AG10803 (cell line): ENCODE data around the gene ASB4.

Source experiments
- DNase-seq: peaks from one replicate; pipeline ENCODE4 v3.0.0; 2010; ENCODE audit warnings: low read depth
- H3K4me3 ChIP-seq: 2 replicates; pipeline ENCODE4 v1.5.1; 2011; ENCODE audit warnings: mild to moderate bottlenecking, low read length, control low read depth
- TF ChIP-seq, protein P1 (sequence below): conservative IDR thresholded peaks from 2 replicates; pipeline ENCODE4 v1.5.1; 2011; ENCODE audit warnings: mild to moderate bottlenecking, low read length, control low read depth, inconsistent platforms

Gene ASB4

GRCh38 chr7:95556777-95557176, 71.0 kb downstream of the ASB4 start:
- H3K4me3 ChIP-seq = no peak overlapping the region
- DNase-seq = no peak
- TF ChIP-seq, protein P1, sequence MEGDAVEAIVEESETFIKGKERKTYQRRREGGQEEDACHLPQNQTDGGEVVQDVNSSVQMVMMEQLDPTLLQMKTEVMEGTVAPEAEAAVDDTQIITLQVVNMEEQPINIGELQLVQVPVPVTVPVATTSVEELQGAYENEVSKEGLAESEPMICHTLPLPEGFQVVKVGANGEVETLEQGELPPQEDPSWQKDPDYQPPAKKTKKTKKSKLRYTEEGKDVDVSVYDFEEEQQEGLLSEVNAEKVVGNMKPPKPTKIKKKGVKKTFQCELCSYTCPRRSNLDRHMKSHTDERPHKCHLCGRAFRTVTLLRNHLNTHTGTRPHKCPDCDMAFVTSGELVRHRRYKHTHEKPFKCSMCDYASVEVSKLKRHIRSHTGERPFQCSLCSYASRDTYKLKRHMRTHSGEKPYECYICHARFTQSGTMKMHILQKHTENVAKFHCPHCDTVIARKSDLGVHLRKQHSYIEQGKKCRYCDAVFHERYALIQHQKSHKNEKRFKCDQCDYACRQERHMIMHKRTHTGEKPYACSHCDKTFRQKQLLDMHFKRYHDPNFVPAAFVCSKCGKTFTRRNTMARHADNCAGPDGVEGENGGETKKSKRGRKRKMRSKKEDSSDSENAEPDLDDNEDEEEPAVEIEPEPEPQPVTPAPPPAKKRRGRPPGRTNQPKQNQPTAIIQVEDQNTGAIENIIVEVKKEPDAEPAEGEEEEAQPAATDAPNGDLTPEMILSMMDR = no peak

- TF ChIP-seq, protein P1 = no peak
- no peak overlapping the region for H3K4me3 ChIP-seq
- DNase-seq = no peak
Measured at GRCh38 chr7:95558864-95559263, 73.1 kb downstream of the ASB4 start.

DNA sequence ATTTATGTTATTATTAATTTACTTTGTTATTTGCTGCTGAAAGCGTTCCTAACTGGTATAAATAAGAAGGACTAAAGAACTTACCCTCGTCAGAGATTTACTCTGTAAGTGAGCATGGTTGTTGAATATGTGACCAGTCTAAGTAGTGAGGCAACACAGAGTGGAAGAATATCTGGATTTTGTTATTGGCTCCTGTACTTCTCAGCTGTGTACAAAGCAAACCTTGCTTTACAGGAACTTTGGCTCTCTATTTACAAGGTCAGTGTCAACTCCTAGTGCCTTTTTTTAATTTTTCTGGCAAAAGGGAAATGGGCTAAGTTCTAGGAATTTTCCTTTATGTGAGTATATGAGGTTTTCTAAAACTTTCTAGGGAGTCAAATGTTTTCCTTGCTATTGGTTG, 74.9 kb downstream of the ASB4 start:
- DNase-seq = no peak
- TF ChIP-seq, protein P1 = no peak

DNA sequence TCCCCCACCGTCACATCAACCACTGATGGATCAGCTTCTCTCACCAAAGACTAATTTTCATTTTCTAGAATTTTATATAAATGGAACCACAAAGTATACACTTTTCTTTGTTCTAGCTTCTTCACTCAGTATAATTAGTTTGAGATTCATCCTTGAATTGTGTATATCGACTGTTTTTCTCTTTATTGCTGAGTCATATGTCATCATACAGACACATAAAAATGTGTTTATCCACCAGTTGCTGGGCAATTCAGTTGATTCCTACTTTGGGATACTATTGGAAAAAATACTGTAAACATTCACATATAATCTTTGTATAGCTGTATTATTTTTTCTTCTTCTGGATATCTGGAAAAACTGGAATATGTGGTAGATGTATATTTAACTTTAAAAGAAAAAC, 84.0 kb downstream of the ASB4 start:
- no peak overlapping the region for H3K4me3 ChIP-seq
- TF ChIP-seq, protein P1 = no peak
- DNase-seq = no peak

More for the DNA sequence above, 74.9 kb downstream of the ASB4 start:
- H3K4me3 ChIP-seq = no peak overlapping the region

DNA sequence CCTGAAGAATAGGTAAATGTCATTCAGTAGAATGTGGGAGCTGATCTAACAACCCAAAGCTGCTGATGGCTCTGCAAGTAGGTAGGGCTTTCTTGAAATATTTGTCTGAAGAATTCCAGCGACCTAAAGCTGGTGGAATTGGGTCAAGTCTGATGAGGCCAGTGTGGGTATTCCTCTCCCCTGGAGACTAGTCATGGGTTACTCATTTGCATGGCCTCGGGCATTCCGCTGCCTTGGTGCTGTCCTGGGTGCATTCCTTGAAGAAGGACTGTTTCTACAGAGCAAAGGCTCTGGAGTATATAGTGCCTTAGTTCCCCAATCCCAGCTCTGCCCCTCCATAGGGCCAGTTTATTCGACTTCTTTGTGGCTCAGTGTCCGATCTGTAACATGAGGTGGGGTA, 91.4 kb downstream of the ASB4 start:
- H3K4me3 ChIP-seq = no peak overlapping the region
- TF ChIP-seq, protein P1 = no peak
- DNase-seq = no peak

- TF ChIP-seq, protein P1 = no peak
- H3K4me3 ChIP-seq = no peak overlapping the region
- DNase-seq = no peak
Measured at GRCh38 chr7:95578299-95578855, 92.6 kb downstream of the ASB4 start.

DNA sequence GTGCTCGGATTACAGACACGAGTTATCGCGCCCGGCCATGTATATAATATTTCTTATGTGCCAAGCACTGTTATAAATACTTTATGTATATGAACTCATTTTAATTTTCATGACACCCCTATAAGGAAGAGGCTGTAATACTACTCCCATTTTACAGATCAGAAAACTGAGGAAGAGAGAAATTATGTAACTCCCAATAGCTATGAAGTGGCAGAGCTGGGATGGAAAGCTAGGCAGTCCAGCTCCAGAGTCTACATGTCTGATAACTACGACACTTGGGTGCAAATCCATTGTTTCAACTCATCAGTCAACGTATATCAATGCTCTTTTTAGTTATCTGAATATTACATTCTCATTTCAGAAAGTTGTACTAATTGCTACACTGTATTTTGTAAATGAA, 93.6 kb downstream of the ASB4 start:
- H3K4me3 ChIP-seq = no peak overlapping the region
- no peak for DNase-seq
- TF ChIP-seq, protein P1 = no peak
